ENCODE measurements around the gene EIF4A3.

EIF4A3 gene

DNA sequence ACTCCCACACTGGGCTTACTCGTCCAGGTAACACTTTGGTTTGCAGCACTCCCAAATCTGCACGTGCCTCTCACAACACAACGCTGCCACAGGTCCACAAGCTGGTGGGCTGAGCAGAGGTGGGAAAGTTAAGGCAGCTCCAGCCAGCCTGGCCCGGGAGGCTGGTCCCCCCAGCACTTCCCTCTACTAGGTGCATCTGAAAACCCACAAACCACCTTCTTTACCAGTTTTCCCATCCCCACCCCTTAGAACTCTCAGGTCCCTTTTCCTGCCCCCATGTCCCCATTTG lies 46.9 kb downstream of the EIF4A3 start:
- in situ Hi-C loops (cut with HindIII; ENCODE audit: low sequenced_read_pairs): no loop called here
- DNase-seq (ENCODE audit: low read depth, low spot score): no peak
- H3K4me3 ChIP-seq (ENCODE audit: low read depth, low read length): no peak overlapping the region
- TF ChIP-seq, protein P1, sequence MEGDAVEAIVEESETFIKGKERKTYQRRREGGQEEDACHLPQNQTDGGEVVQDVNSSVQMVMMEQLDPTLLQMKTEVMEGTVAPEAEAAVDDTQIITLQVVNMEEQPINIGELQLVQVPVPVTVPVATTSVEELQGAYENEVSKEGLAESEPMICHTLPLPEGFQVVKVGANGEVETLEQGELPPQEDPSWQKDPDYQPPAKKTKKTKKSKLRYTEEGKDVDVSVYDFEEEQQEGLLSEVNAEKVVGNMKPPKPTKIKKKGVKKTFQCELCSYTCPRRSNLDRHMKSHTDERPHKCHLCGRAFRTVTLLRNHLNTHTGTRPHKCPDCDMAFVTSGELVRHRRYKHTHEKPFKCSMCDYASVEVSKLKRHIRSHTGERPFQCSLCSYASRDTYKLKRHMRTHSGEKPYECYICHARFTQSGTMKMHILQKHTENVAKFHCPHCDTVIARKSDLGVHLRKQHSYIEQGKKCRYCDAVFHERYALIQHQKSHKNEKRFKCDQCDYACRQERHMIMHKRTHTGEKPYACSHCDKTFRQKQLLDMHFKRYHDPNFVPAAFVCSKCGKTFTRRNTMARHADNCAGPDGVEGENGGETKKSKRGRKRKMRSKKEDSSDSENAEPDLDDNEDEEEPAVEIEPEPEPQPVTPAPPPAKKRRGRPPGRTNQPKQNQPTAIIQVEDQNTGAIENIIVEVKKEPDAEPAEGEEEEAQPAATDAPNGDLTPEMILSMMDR (IDR thresholded peaks at IDR 0.05; ENCODE audit: low read depth, low read length): no peak

DNA sequence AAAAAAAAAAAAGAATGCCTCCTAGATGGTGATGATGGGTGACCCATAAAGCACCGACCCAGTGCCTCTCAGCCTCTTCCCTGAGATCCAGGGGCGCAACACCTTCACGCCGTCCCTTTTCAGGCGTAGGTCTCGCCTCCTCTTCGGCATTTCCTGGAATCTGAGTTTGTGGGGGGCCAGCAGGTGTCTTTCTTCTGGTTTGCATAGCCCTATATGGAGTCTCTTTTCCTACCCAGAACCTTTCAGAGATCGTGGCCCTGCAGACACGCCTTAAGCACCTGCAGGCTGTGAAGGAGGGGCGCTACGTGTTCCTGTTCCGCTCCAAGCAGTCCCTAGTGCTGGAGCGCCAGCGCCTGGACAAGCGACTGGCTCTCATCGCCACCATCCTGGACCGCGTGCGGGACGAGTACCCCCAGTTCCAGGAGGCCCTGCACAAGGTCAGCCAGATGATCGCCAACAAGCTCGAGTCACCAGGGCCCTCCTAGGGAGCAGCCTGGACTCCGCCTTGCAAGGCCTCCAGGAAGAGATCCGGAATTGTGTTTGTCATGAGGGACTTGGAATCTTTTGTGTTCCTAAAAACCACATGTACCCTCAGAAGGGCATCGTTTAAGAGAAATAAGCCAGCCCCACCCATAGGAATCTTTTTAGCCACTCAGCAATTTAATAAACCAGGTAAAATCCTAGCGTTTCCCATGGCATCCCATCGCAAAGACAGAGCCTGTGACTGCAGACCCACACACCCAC lies 47.5 kb downstream of the EIF4A3 start:
- in situ Hi-C loops (cut with HindIII; ENCODE audit: low sequenced_read_pairs): no loop called here
- no peak overlapping the region for H3K4me3 ChIP-seq (ENCODE audit: low read depth, low read length)
- TF ChIP-seq, protein P1 (IDR thresholded peaks at IDR 0.05; ENCODE audit: low read depth, low read length): no peak
- DNase-seq (ENCODE audit: low read depth, low spot score): no peak

DNA sequence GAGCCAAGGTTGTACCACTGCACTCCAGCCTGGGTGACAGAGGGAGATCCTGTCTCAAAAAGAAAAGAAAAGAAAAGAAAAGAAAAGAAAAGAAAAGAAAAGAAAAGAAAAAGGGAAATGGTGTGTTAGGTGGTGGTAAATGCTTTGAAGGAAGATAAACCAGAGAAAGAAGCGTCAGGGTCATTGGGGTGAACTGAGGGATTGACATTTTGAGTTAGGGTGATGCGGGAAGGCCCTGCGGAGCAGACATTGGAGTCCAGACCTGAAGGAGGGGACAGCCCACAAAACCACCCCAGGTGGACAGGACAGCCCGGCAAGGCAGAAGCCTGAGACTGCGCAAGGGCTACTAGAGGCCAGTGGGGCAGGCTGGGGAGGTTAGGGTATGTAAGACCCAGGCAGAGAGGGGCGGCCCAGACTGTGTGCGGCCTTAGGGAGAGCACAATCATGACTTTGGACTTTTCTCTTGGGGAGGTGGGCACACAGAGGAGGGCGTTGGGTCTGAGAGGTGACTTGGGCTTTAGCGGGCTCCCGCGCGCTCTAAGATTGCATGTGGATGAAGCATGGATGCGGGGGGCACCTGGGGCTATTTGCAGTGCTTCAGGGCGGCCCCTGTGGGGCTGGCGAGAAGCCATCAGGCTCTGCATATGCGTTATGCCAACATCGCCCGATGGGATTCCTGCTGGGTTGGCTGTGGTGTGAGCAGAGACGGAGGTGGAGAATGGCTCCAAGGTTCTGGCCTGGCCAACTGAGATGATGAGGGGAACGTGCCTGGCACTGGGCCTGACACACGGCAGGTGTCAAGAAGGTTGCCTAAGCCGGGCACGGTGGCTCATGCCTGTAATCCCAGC lies 48.9 kb downstream of the EIF4A3 start:
- TF ChIP-seq, protein P1 (IDR thresholded peaks at IDR 0.05; ENCODE audit: low read depth, low read length): no peak
- no peak overlapping the region for H3K4me3 ChIP-seq (ENCODE audit: low read depth, low read length)
- no peak for DNase-seq (ENCODE audit: low read depth, low spot score)
- in situ Hi-C loops (cut with HindIII; ENCODE audit: low sequenced_read_pairs): no loop called here

DNA sequence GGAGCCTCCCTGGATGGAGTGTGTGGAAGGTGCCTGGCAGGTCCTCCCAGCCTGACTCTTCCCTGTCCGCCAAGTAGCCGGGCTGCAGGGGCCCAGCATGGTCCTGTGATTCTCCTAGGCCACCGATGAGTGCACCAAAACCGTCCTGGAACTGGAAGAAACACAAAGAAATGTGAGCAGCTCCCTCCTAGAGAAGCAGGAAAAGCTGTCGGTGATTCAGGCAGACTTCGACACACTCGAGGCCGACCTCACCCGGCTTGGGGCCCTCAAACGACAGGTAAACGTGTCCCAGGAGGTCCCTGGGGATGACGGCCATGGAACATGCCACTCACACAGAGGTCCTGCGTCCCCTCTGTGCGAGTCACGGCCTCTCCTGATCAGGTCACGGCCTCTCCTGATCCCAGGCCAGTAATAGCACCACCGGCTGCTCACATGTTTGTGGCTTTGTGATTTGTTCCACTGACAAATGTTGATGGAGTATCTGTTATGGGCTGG lies 49.8 kb downstream of the EIF4A3 start:
- no peak for DNase-seq (ENCODE audit: low read depth, low spot score)
- in situ Hi-C loops (cut with HindIII; ENCODE audit: low sequenced_read_pairs): no loop called here
- TF ChIP-seq, protein P1 (IDR thresholded peaks at IDR 0.05; ENCODE audit: low read depth, low read length): no peak
- H3K4me3 ChIP-seq (ENCODE audit: low read depth, low read length): no peak overlapping the region

DNA sequence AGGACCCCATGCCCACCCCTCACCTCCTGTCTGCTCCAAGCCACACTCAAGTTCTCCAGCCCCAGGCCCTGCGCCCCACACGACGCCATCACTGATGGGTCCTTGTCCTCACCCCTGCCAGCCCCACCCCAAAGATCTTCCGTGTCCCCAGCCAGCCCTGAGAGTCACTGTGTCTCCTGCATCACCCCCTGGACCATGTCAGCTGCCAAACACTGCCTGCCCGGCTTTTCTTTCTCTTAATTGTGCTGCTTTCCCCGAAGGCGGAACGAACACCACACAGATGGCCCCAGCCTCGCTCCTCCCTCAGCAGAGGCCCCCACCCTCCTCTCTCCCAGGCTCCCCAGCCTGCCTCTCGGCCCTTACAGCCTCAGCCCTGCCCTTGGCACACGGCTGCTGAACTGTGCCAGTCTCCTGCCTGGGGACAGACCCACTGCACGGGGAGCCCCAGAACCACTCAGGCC lies 50.3 kb downstream of the EIF4A3 start:
- TF ChIP-seq, protein P1 (IDR thresholded peaks at IDR 0.05; ENCODE audit: low read depth, low read length): no peak
- no peak overlapping the region for H3K4me3 ChIP-seq (ENCODE audit: low read depth, low read length)
- in situ Hi-C loops (cut with HindIII; ENCODE audit: low sequenced_read_pairs): no loop called here
- no peak for DNase-seq (ENCODE audit: low read depth, low spot score)

DNA sequence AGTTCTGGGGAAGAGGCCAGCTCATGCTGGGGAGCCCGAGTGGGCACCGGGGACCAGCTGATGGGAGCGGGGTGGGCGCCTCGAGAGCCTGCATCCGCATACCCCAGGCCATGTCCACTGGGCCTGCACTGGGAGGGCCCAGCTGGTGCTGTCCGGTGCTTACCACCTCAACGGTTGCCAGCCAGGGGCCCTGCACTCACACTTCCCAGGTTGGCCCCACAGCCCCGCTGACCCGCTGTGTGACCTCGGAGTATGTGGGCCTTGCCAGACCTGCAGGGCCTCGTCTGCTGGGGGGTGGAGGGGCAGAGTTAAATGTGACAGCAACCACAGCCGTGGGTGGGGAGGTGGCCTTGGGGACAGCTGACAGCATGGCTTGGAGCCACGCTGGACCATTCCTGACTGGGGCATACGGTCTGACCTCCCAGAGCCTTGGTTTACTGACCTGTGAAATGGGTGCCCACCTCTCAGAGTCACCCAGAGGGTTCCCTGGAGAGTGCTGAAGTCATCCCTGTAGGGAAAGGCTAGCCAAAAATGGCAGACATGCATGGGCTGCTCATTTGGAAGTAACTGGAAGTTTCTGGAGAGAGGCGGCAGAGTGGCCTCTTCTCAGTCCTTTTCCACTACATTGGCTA lies 51.0 kb downstream of the EIF4A3 start:
- no peak overlapping the region for H3K4me3 ChIP-seq (ENCODE audit: low read depth, low read length)
- in situ Hi-C loops (cut with HindIII; ENCODE audit: low sequenced_read_pairs): no loop called here
- TF ChIP-seq, protein P1 (IDR thresholded peaks at IDR 0.05; ENCODE audit: low read depth, low read length): no peak
- no peak for DNase-seq (ENCODE audit: low read depth, low spot score)

Data from astrocyte of the spinal cord (primary cell).